HG03378 (cell line): ENCODE measurements around the gene LRRC4.

Source experiments
- ATAC-seq: cut with Tn5 transposase; IDR thresholded peaks from one replicate; pipeline ENCODE4 v1.9.1; 2021; ENCODE audit warnings: mild to moderate bottlenecking, moderate library complexity; ENCODE audit not compliant: unreplicated experiment

Gene LRRC4, protein sequence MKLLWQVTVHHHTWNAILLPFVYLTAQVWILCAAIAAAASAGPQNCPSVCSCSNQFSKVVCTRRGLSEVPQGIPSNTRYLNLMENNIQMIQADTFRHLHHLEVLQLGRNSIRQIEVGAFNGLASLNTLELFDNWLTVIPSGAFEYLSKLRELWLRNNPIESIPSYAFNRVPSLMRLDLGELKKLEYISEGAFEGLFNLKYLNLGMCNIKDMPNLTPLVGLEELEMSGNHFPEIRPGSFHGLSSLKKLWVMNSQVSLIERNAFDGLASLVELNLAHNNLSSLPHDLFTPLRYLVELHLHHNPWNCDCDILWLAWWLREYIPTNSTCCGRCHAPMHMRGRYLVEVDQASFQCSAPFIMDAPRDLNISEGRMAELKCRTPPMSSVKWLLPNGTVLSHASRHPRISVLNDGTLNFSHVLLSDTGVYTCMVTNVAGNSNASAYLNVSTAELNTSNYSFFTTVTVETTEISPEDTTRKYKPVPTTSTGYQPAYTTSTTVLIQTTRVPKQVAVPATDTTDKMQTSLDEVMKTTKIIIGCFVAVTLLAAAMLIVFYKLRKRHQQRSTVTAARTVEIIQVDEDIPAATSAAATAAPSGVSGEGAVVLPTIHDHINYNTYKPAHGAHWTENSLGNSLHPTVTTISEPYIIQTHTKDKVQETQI

GRCh38 chr7:128030654-128031611 lies at the start of gene LRRC4:
Gene LRRC4 (minus strand): TSS chr7:128031437. CDS start chr7:128030640, 797 bp downstream.
- no peak for ATAC-seq

DNA sequence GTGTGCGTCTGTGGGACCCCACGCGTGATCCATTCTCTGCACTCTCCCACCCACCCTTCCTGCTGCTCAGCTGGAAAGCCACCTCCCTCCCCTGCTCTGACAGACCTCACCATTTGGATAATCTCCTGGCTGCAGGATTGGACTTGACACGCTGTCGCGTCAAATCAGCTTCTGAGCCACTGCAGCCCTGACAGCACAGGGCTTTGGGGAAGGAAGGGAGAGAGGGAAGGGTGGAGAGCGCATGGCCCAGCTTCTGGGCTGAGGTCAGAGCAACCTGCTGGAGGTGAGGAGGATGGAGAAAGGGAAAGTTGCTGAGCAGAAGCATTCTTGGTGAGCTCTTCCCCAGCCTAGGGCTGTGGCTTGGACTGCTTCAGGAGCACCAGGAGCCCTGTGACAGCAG lies 48.9 kb upstream of the LRRC4 start:
- ATAC-seq = no peak

GRCh38 chr7:128078309-128078708 lies 47.1 kb upstream of the LRRC4 start:
- ATAC-seq = no peak

DNA sequence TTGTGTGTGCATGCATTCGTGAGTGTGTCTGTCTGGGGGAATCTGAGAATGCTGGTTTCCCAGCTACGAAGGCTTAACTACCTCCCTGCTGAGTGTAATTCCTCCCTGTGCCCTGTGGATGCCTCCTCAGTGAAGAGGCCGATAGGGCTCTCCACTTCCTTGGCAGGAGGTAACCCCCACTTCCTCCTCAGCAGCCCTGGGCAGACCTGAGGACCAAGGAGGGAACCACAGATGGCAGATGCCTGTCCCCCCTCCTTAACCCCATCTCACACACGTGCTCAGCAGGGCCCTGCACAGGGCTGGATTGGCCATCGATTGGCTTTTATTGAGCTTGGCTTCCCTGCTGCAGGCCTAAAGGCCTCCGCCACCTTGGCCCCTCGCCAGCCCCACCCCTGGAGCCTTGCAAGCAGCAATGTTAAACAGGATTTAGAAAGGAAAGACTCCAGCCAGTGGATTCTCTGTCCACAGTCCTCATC lies 45.6 kb upstream of the LRRC4 start:
- ATAC-seq = no peak

GRCh38 chr7:128076196-128076795 lies 45.1 kb upstream of the LRRC4 start:
- no peak for ATAC-seq

- no peak for ATAC-seq
Measured at GRCh38 chr7:128075242-128076095, 44.2 kb upstream of the LRRC4 start.

GRCh38 chr7:128074736-128075135 lies 43.5 kb upstream of the LRRC4 start:
- ATAC-seq = no peak

- no peak for ATAC-seq
Measured at GRCh38 chr7:128074336-128074735, 43.1 kb upstream of the LRRC4 start.

GRCh38 chr7:128073671-128074310 lies 42.6 kb upstream of the LRRC4 start:
- no peak for ATAC-seq

- ATAC-seq = no peak
Measured at GRCh38 chr7:128071801-128072200, 40.6 kb upstream of the LRRC4 start.

GRCh38 chr7:128071376-128071775 lies 40.1 kb upstream of the LRRC4 start:
- ATAC-seq = no peak

DNA sequence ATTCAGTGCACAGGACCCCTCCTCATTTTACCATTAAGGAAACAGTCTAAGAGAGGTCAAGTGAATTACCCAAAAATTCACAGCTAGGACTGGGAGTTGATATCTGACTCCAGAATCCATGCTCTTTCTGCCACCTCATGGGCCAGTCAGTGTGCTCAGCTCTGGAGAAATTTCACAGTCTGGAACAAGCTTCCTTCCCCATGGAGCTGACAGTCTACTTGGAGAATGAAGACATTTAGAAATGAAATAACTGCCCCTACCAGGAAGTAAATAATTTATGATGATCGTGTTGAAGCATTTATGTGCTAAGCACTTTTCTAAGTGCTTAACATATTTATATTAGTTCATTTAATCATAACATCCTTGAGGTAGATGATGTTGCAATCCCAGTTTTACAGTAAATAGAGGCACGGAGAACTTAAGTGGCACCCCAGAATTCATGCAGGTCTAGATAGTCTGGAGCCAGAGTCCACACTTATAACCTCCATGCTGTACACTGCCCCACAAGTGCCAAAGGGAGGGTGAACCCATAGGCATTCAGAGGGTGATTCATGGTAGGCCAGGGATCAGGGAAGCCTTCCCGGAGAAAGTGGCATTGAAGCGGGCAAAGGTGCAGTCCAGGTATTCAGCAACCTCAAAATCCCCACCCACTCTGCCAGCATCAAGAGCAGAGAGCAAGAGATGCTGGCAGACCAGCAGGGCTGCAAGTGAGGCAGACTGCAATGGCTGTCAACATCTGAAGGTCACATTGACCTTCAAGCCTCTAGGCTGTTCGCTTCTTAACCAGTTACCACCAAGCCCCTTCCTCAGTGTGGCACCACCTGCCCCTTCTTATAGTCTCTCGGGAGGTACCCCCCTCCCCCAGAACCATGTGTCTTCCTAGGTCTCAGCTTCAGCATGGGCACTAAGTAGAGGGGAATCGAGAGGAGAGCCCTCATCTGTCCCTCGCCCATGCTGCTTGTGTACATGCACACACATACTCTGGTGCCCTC lies 38.4 kb upstream of the LRRC4 start:
- no peak for ATAC-seq

- ATAC-seq = no peak
Measured at GRCh38 chr7:128068785-128069184, 37.5 kb upstream of the LRRC4 start.

DNA sequence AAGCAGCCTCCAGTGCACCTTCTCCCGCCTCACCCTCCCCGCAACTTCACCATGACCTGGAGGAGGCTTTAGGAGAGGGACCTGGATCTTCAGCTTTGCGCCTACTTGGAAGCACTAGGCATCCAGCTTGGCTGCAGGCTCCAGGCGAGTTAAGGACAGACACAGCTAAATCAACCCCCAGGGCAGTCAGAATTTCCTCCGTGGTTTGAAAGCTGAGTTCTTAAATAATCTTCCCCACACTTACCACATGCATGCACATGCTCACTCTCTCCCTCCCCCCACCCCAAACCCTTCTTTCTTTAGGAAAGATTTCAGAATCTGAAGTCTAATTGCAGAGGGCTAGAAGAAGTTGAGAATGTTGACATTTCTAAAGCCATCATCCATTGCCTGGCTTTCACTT lies 36.7 kb upstream of the LRRC4 start:
- ATAC-seq = no peak

DNA sequence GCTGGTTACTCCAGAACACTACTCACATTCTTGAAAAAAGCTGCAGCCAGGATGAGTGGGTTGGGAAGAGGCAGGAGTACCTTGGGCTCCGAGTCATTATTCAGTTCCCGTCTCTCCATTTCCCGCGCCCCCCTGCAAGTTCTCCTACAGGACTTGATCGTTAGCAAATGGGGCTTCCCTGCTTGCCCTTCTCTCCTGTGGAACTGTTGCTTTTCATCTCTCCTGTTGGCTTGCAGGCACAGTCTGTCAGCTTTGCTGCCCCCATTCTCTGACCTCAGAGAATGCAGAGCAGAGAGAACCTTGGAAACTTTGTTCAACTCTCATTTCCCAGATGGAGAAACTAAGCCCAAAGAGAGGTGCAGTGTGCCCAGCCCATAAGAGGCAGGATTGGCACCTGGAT lies 35.6 kb upstream of the LRRC4 start:
- ATAC-seq = no peak

DNA sequence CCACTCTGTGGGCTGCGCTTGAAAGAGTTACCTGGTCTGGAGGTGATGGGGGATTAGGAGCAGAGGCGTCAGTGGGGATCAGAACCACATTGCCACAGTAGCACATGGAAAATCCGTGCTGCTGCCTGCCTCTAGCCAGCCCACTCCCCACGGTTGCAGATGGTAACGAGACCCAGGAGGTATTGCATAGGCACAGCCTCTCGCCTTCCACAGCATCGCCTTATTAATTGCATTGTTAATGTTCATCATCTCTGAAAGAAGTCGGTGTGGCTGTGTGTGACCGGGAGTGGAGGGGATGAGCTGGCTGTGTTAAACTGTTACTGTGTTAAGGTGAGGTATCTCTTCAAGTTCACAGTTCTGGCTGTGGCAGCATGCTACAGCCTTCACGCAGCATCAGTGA lies 35.2 kb upstream of the LRRC4 start:
- no peak for ATAC-seq

DNA sequence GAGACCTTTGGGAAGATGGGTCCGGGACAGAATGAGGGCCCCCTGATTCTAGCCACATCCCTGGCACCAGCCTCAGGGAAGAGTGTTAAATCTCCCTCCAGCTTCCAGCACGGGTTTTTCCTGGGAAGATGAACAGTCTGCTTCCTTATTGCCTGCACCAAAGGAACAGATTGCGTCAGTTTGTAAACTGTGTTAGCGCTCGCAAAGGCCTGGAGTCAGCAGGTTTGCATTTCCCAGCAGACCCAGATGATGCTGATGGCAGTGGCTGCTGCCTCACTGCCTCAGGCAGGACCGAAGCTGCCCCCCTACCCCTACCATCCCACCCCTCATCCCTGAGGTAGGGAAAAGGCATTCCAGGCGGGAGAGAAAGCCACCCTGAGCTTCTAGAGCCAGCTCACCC lies 34.6 kb upstream of the LRRC4 start:
- no peak for ATAC-seq

GRCh38 chr7:128063088-128063487 lies 31.9 kb upstream of the LRRC4 start:
- ATAC-seq = no peak
